Endodermal cell (in vitro differentiated cells): ENCODE data around the gene APOBR. TPM values are rescaled to one million over a fixed set of nuclear protein-coding genes. Genes with fewer than 3 reads are reported as not detected.
"Not testable (repeated sequence)": the region's sequence is repeated elsewhere in the genome, so short reads cannot be mapped to it uniquely, and the experiment has no call there.

Experiments used
- DNase-seq: peaks from one replicate; pipeline ENCODE4 v3.0.0-alpha.2; 2017
- H3K27ac ChIP-seq: 2 replicates; pipeline ENCODE4 v1.5.1; 2013; ENCODE audit warnings: mild to moderate bottlenecking, low read depth, low read length, moderate library complexity
- H3K27me3 ChIP-seq: 2 replicates; pipeline ENCODE4 v1.6.1; 2013; ENCODE audit warnings: mild to moderate bottlenecking, low read length, moderate library complexity; ENCODE audit not compliant: insufficient read depth, control insufficient read depth, poor library complexity, severe bottlenecking
- H3K36me3 ChIP-seq: 2 replicates; pipeline ENCODE4 v1.7.0; 2013; ENCODE audit warnings: mild to moderate bottlenecking, low read length, moderate library complexity; ENCODE audit not compliant: control insufficient read depth, insufficient read depth
- H3K4me1 ChIP-seq: one replicate; pipeline ENCODE4 v1.7.0; 2013; ENCODE audit warnings: low read length; ENCODE audit not compliant: control insufficient read depth, insufficient read depth
- H3K4me3 ChIP-seq: 2 replicates; pipeline ENCODE4 v1.5.1; 2013; ENCODE audit warnings: mild to moderate bottlenecking, low read length, moderate library complexity
- H3K9ac ChIP-seq: 2 replicates; pipeline ENCODE4 v1.6.1; 2013; ENCODE audit warnings: mild to moderate bottlenecking, low read length, moderate library complexity; ENCODE audit not compliant: poor library complexity, severe bottlenecking; ENCODE audit errors: extremely low read depth
- H3K9me3 ChIP-seq: 2 replicates; pipeline ENCODE4 v1.6.1; 2013; ENCODE audit warnings: mild to moderate bottlenecking, low read length, moderate library complexity; ENCODE audit not compliant: control insufficient read depth
- H3K27ac Mint-ChIP-seq: 2 replicates; pipeline ENCODE4 v1.8.0; 2020; ENCODE audit warnings: mixed read lengths
- H3K27me3 Mint-ChIP-seq: 2 replicates; pipeline ENCODE4 v1.8.0; 2021; ENCODE audit warnings: mild to moderate bottlenecking, mixed read lengths; ENCODE audit not compliant: insufficient read depth
- H3K36me3 Mint-ChIP-seq: 2 replicates; pipeline ENCODE4 v1.8.0; 2020; ENCODE audit warnings: low read depth, mixed read lengths
- H3K4me1 Mint-ChIP-seq: 2 replicates; pipeline ENCODE4 v1.8.0; 2020; ENCODE audit warnings: mixed read lengths
- H3K4me3 Mint-ChIP-seq: 2 replicates; pipeline ENCODE4 v1.8.0; 2020; ENCODE audit warnings: mild to moderate bottlenecking, moderate library complexity, mixed read lengths
- H3K9me3 Mint-ChIP-seq: 2 replicates; pipeline ENCODE4 v1.8.0; 2020; ENCODE audit warnings: mild to moderate bottlenecking, mixed read lengths
- CTCF ChIP-seq: fragments of 200-600 bp; sonication (generic); conservative IDR thresholded peaks from 2 replicates; pipeline ENCODE4 v1.5.0; 2021; ENCODE audit warnings: antibody characterized with exemption, mild to moderate bottlenecking
- WGBS, 2 experiments: methylation state at CpG; one replicate each; pipeline versions ENCODE4 v1.1.5 to v1.1.7; 2013; ENCODE audit warnings: missing lambda C conversion rate in 2 of 2, mixed read lengths in 1 of 2; ENCODE audit not compliant: insufficient coverage in 1 of 2, insufficient read length in 1 of 2; 5-methylcytosine and 5-hydroxymethylcytosine counted together
- long read RNA-seq, 4 experiments: library from polyadenylated mRNA in 2 of 4; library from RNA in 1 of 4; library from capped mRNA in 1 of 4; stranded (forward) in 3 of 4; unstranded in 1 of 4; transcript quantifications; one replicate each; pipeline ENCODE4 v2.0.0, GENCODE V29; 2020 to 2021; ENCODE audit warnings: inconsistent platforms in 1 of 4
- polyA plus RNA-seq, 2 experiments: library from polyadenylated mRNA; stranded (reverse); fragments of 50-300 nt; gene quantifications; one replicate each; pipeline ENCODE4 v1.2.3, GENCODE V29; 2013
- total RNA-seq, 2 donors: library from RNA; stranded (reverse); fragmentation: NEBNext Ultra II Directional in 1 of 2; extraction: Animal tissue kit (Norgen Biotek cat#: 25700) in 1 of 2; gene quantifications; 2 replicates in 1 of 2; 3 replicates in 1 of 2; pipeline ENCODE4 v1.2.1, GENCODE V29; 2021

The APOBR gene
- total RNA-seq = not detected
- polyA plus RNA-seq (2013, experiment 1 of 2) = not detected
- polyA plus RNA-seq (2013, experiment 2 of 2) = not detected
- long read RNA-seq, experiment 1 = 0 reads
- long read RNA-seq, experiment 2 = 0 reads
- long read RNA-seq, experiment 3 = 0 reads
- long read RNA-seq, experiment 4 = 0 reads

GRCh38 chr16:28494121-28494851, at the start of gene APOBR:
Gene APOBR (plus strand): TSS chr16:28494643. CDS start chr16:28494682, 39 bp downstream.
- H3K27me3 ChIP-seq = no peaks in the 10 kb centered on the region
- 85 to 93% methylated on average over 5 to 12 of the region's 12 CpGs for WGBS, 2 experiments
- no peak for TF ChIP-seq CTCF
- no peak within 1 kb of the TSS for H3K4me3 ChIP-seq
- no peaks in the 10 kb centered on the region for H3K36me3 ChIP-seq
- H3K9me3 ChIP-seq = no peaks in the 10 kb centered on the region
- Mint-ChIP-seq H3K27ac (no peak within 1 kb of the TSS), H3K36me3 (peaks cover 1% of the 10 kb centered on the region), H3K4me3 (no peak within 1 kb of the TSS), H3K9me3 (no peaks in the 10 kb centered on the region), H3K4me1 (no peaks in the 10 kb centered on the region), H3K27me3 (peaks cover 4% of the 10 kb centered on the region)
- H3K27ac ChIP-seq = no peak within 1 kb of the TSS
- H3K4me1 ChIP-seq = no peaks in the 10 kb centered on the region
- DNase-seq = no peak
- no peak within 1 kb of the TSS for H3K9ac ChIP-seq

- DNase-seq, H3K36me3 ChIP-seq: not testable (repeated sequence)
These were observed 48.1 kb upstream of the APOBR start for GRCh38 chr16:28446388-28446787.

GRCh38 chr16:28447081-28447480, 47.4 kb upstream of the APOBR start:
- H3K9me3 Mint-ChIP-seq, H3K36me3 Mint-ChIP-seq, H3K9ac ChIP-seq, H3K27ac Mint-ChIP-seq, H3K4me3 ChIP-seq, H3K4me1 ChIP-seq, H3K36me3 ChIP-seq, H3K27ac ChIP-seq, H3K27me3 ChIP-seq, H3K9me3 ChIP-seq, H3K27me3 Mint-ChIP-seq, H3K4me1 Mint-ChIP-seq, H3K4me3 Mint-ChIP-seq, DNase-seq: not testable (repeated sequence)
- whole genome bisulfite sequencing, 2 experiments = no CpG with 5 or more reads among the region's 6 CpGs

More at GRCh38 chr16:28446388-28446787, 48.1 kb upstream of the APOBR start:
- not testable (repeated sequence) for H3K27me3 ChIP-seq, H3K27ac Mint-ChIP-seq, H3K9me3 ChIP-seq, H3K4me1 Mint-ChIP-seq, H3K4me3 Mint-ChIP-seq, H3K27ac ChIP-seq, H3K4me1 ChIP-seq, H3K36me3 Mint-ChIP-seq, H3K9me3 Mint-ChIP-seq, H3K27me3 Mint-ChIP-seq, H3K9ac ChIP-seq, H3K4me3 ChIP-seq
- no CpG with 5 or more reads among the region's 4 CpGs for WGBS, 2 experiments

GRCh38 chr16:28473714-28474265, 20.7 kb upstream of the APOBR start:
- H3K4me1 ChIP-seq = no peaks in the 10 kb centered on the region
- no peak overlapping the region for H3K4me3 ChIP-seq
- Mint-ChIP-seq H3K27me3 (no peaks in the 10 kb centered on the region), H3K36me3 (peaks cover 12% of the 10 kb centered on the region), H3K4me3 (no peak overlapping the region), H3K9me3 (no peaks in the 10 kb centered on the region), H3K27ac (no peak overlapping the region), H3K4me1 (no peaks in the 10 kb centered on the region)
- no peaks in the 10 kb centered on the region for H3K9me3 ChIP-seq
- WGBS, 2 experiments = 79 to 95% methylated on average over 4 to 8 of the region's 8 CpGs
- H3K9ac ChIP-seq = no peak overlapping the region
- no peak overlapping the region for H3K27ac ChIP-seq
- no peak for DNase-seq
- no peak for TF ChIP-seq CTCF
- H3K27me3 ChIP-seq = no peaks in the 10 kb centered on the region
- peaks cover 2% of the 10 kb centered on the region for H3K36me3 ChIP-seq
